H1 (cell line): ENCODE measurements around the gene COLEC12. TPM values are rescaled to one million over a fixed set of nuclear protein-coding genes. Genes with fewer than 3 reads are reported as not detected.

ENCODE experiments used
- CTCF ChIA-PET: fragments of 300-600 bp; sonication (Branson Sonifier 250); formaldehyde crosslinking; loops from one replicate; lab custom pipeline; 2021; ENCODE audit not compliant: partially characterized antibody; lab: Charles Lee
- POLR2A ChIA-PET: fragments of 300-600 bp; sonication (Branson Sonifier 250); formaldehyde crosslinking; loops from one replicate; lab custom pipeline; 2021; ENCODE audit warnings: inconsistent platforms; ENCODE audit not compliant: partially characterized antibody; lab: Charles Lee
- DNase-seq, 2 experiments: peaks; one replicate each; pipeline versions ENCODE4 v3.0.0 to v3.0.0-alpha.2; 2010 to 2022; ENCODE audit warnings: low spot score in 2 of 2, low read depth in 1 of 2, mixed read lengths in 1 of 2
- FAIRE-seq: peaks from 2 replicates; lab custom pipeline; 2011; peaks lifted over from hg19 to GRCh38; lab: Jason Lieb, UNC
- H2AFZ ChIP-seq: 2 replicates; pipeline ENCODE4 v1.8.1; 2012; ENCODE audit warnings: low read length, inconsistent platforms
- H2AK5ac ChIP-seq: 2 replicates; pipeline ENCODE4 v1.6.1; 2013; ENCODE audit warnings: low read depth, low read length
- H2BK120ac ChIP-seq: replicated peaks from 2 replicates; pipeline ENCODE3; 2013; ENCODE audit warnings: low read depth, low read length, inconsistent platforms
- H2BK12ac ChIP-seq: 2 replicates; pipeline ENCODE4 v1.6.1; 2013; ENCODE audit warnings: low read depth, low read length
- H2BK15ac ChIP-seq: 2 replicates; pipeline ENCODE4 v1.6.1; 2013; ENCODE audit warnings: low read length
- H2BK20ac ChIP-seq: 2 replicates; pipeline ENCODE4 v1.6.1; 2013; ENCODE audit warnings: low read length
- H2BK5ac ChIP-seq: 2 replicates; pipeline ENCODE4 v1.6.1; 2013; ENCODE audit warnings: low read depth, low read length
- H3K14ac ChIP-seq: 2 replicates; pipeline ENCODE4 v1.6.1; 2013; ENCODE audit warnings: inconsistent platforms; ENCODE audit not compliant: insufficient read length
- H3K18ac ChIP-seq: 2 replicates; pipeline ENCODE4 v1.6.1; 2013; ENCODE audit warnings: low read length; ENCODE audit errors: extremely low read depth
- H3K23ac ChIP-seq: 2 replicates; pipeline ENCODE4 v1.6.1; 2013; ENCODE audit warnings: inconsistent platforms; ENCODE audit not compliant: insufficient read length
- H3K23me2 ChIP-seq: 2 replicates; pipeline ENCODE4 v1.6.1; 2013; ENCODE audit warnings: low read depth, low read length
- H3K27ac ChIP-seq: 2 replicates; pipeline ENCODE4 v1.6.1; 2011; ENCODE audit warnings: low read depth, low read length, inconsistent platforms
- H3K27me3 ChIP-seq, 4 experiments: replicated peaks in 1 of 4; 1 replicate in 1 of 4; 2 replicates in 3 of 4; pipeline versions ENCODE4 v1.6.1 to v1.8.1; 2011 to 2013; ENCODE audit warnings: low read length in 3 of 4, mild to moderate bottlenecking in 3 of 4, inconsistent platforms in 2 of 4, mixed read lengths in 2 of 4, moderate library complexity in 1 of 4; ENCODE audit not compliant: control insufficient read depth in 3 of 4, insufficient read depth in 3 of 4; ENCODE audit errors: extremely low read depth in 1 of 4
- H3K36me3 ChIP-seq, 4 experiments: 2 replicates each; pipeline versions ENCODE4 v1.6.1 to v1.8.1; 2011 to 2013; ENCODE audit warnings: mild to moderate bottlenecking in 4 of 4, low read length in 3 of 4, moderate library complexity in 2 of 4, control low read depth in 1 of 4, inconsistent platforms in 1 of 4; ENCODE audit not compliant: insufficient read depth in 4 of 4, control insufficient read depth in 2 of 4
- H3K4ac ChIP-seq: replicated peaks from 2 replicates; pipeline ENCODE3; 2013; ENCODE audit warnings: low read length, low read depth, mixed read lengths, inconsistent platforms; ENCODE audit not compliant: insufficient read length
- H3K4me1 ChIP-seq, 4 experiments: replicated peaks in 1 of 4; 1 replicate in 1 of 4; 2 replicates in 3 of 4; pipeline versions ENCODE4 v1.6.1 to v1.8.1; 2011 to 2013; ENCODE audit warnings: low read length in 3 of 4, inconsistent platforms in 2 of 4, mixed read lengths in 1 of 4; ENCODE audit not compliant: insufficient read depth in 4 of 4, control insufficient read depth in 3 of 4
- H3K4me2 ChIP-seq, 2 experiments: 2 replicates each; pipeline versions ENCODE4 v1.6.1 to v1.8.1; 2011 to 2013; ENCODE audit warnings: low read depth in 2 of 2, low read length in 2 of 2, control low read depth in 1 of 2, inconsistent platforms in 1 of 2, mild to moderate bottlenecking in 1 of 2; ENCODE audit not compliant: insufficient read depth in 1 of 2
- H3K4me3 ChIP-seq, 4 experiments: fragments of 200-600, 300-600 bp in 1 of 4; sonication (generic), shearing (Covaris generic), sonication (Bioruptor Twin) in 1 of 4; 2 replicates each; pipeline versions ENCODE4 v1.5.1 to v1.8.1; 2011 to 2016; ENCODE audit warnings: low read length in 4 of 4, low read depth in 3 of 4, control low read depth in 2 of 4, inconsistent platforms in 2 of 4, mild to moderate bottlenecking in 2 of 4, mixed read lengths in 1 of 4, moderate library complexity in 1 of 4; ENCODE audit not compliant: insufficient read depth in 2 of 4; ENCODE audit errors: extremely low read depth in 1 of 4
- H3K56ac ChIP-seq: replicated peaks from 2 replicates; pipeline ENCODE3; 2013; ENCODE audit warnings: low read depth, mild to moderate bottlenecking, mixed read lengths, low read length, inconsistent platforms; ENCODE audit not compliant: insufficient read length
- H3K79me1 ChIP-seq: 2 replicates; pipeline ENCODE4 v1.6.1; 2013; ENCODE audit warnings: low read depth, low read length, control low read depth
- H3K79me2 ChIP-seq, 2 experiments: 2 replicates each; pipeline versions ENCODE4 v1.6.1 to v1.8.1; 2012 to 2013; ENCODE audit warnings: low read length in 2 of 2, mild to moderate bottlenecking in 2 of 2, inconsistent platforms in 1 of 2; ENCODE audit not compliant: insufficient read depth in 2 of 2, control insufficient read depth in 1 of 2
- H3K9ac ChIP-seq, 4 experiments: replicated peaks in 1 of 4; 1 replicate in 1 of 4; 2 replicates in 3 of 4; pipeline versions ENCODE4 v1.6.1 to v1.8.1; 2011 to 2013; ENCODE audit warnings: low read depth in 3 of 4, low read length in 3 of 4, control low read depth in 2 of 4, mild to moderate bottlenecking in 2 of 4, moderate library complexity in 2 of 4, inconsistent platforms in 1 of 4; ENCODE audit errors: extremely low read depth in 1 of 4
- H3K9me3 ChIP-seq, 2 experiments: 2 replicates each; pipeline versions ENCODE4 v1.6.1 to v1.8.1; 2012 to 2013; ENCODE audit warnings: mild to moderate bottlenecking in 2 of 2, moderate library complexity in 2 of 2, control low read depth in 1 of 2, inconsistent platforms in 1 of 2, low read depth in 1 of 2, low read length in 1 of 2, mixed read lengths in 1 of 2; ENCODE audit not compliant: insufficient read depth in 2 of 2
- H4K20me1 ChIP-seq, 2 experiments: replicated peaks in 1 of 2; 2 replicates each; pipeline versions ENCODE3 to v1.8.1; 2011 to 2013; ENCODE audit warnings: inconsistent platforms in 2 of 2, low read length in 2 of 2, mild to moderate bottlenecking in 1 of 2; ENCODE audit not compliant: insufficient read depth in 2 of 2, control insufficient read depth in 1 of 2
- H4K5ac ChIP-seq: 2 replicates; pipeline ENCODE4 v1.6.1; 2013; ENCODE audit warnings: low read length, low read depth, mixed read lengths, inconsistent platforms; ENCODE audit not compliant: insufficient read length
- H4K8ac ChIP-seq: 2 replicates; pipeline ENCODE4 v1.8.0; 2013; ENCODE audit warnings: mild to moderate bottlenecking, moderate library complexity, low read length, inconsistent platforms; ENCODE audit not compliant: insufficient read depth; ENCODE audit errors: extremely low read depth
- H4K91ac ChIP-seq: replicated peaks from 2 replicates; pipeline ENCODE3; 2013; ENCODE audit warnings: low read length, mixed read lengths, inconsistent platforms; ENCODE audit not compliant: insufficient read length
- ASH2L ChIP-seq: fragments of 200-600, 300-600 bp; sonication (generic); IDR thresholded peaks from one replicate; pipeline ENCODE4 v1.7.1; 2017; ENCODE audit warnings: low read length
- BRCA1 ChIP-seq: IDR thresholded peaks from 2 replicates; pipeline ENCODE4 v1.6.1; 2012; ENCODE audit warnings: low read depth, low read length, improper control_type of control experiment
- CBX5 ChIP-seq: fragments of 300-800, 300-1000 bp; sonication (generic); IDR thresholded peaks from 2 replicates; pipeline ENCODE4 v1.7.1; 2016; ENCODE audit warnings: antibody characterized with exemption, low read length, low read depth
- CBX8 ChIP-seq: fragments of 300-800, 300-1000 bp; sonication (generic); IDR thresholded peaks from 2 replicates; pipeline ENCODE4 v1.7.1; 2016; ENCODE audit warnings: low read depth, low read length, borderline replicate concordance
- CHD1 ChIP-seq: IDR thresholded peaks from 2 replicates; pipeline ENCODE4 v1.6.1; 2012; ENCODE audit warnings: low read depth, low read length, improper control_type of control experiment
- CTBP2 ChIP-seq: IDR thresholded peaks from 2 replicates; pipeline ENCODE4 v1.7.0; 2011; ENCODE audit warnings: borderline replicate concordance, mild to moderate bottlenecking, moderate library complexity, mixed read lengths, low read length; ENCODE audit not compliant: insufficient read depth, insufficient read length
- EGR1 ChIP-seq: IDR thresholded peaks from 2 replicates; pipeline ENCODE4 v1.6.1; 2011; ENCODE audit warnings: low read depth, low read length, borderline replicate concordance
- HDAC2 ChIP-seq, 2 experiments: fragments of 300-600 bp in 1 of 2; sonication (generic) in 1 of 2; IDR thresholded peaks; 2 replicates each; pipeline ENCODE4 v1.6.1; 2011 to 2012; ENCODE audit warnings: low read depth in 2 of 2, low read length in 2 of 2, mild to moderate bottlenecking in 2 of 2, moderate library complexity in 2 of 2, borderline replicate concordance in 1 of 2, inconsistent platforms in 1 of 2
- RFX5 ChIP-seq: IDR thresholded peaks from 2 replicates; pipeline ENCODE4 v1.6.1; 2011; ENCODE audit warnings: low read depth, low read length, improper control_type of control experiment, borderline replicate concordance
- SP1 ChIP-seq: IDR thresholded peaks from 2 replicates; pipeline ENCODE4 v1.6.1; 2011; ENCODE audit warnings: low read depth, low read length
- SP4 ChIP-seq: IDR thresholded peaks from 2 replicates; pipeline ENCODE4 v1.6.1; 2012; ENCODE audit warnings: low read length, inconsistent platforms
- TBP ChIP-seq: IDR thresholded peaks from 2 replicates; pipeline ENCODE4 v1.6.1; 2011; ENCODE audit warnings: low read depth, low read length, improper control_type of control experiment
- TCF12 ChIP-seq: IDR thresholded peaks from 2 replicates; pipeline ENCODE4 v1.6.1; 2011; ENCODE audit warnings: low read depth, mild to moderate bottlenecking, low read length
- WGBS, 2 experiments: shearing (Covaris generic) in 1 of 2; methylation state at CpG; one replicate each; pipeline versions ENCODE4 v1.1.6 to v1.1.7; 2013 to 2015; ENCODE audit warnings: low lambda C conversion rate in 2 of 2, mixed read lengths in 2 of 2, inconsistent platforms in 1 of 2, low coverage in 1 of 2, missing lambda C conversion rate in 1 of 2; ENCODE audit not compliant: insufficient replicate concordance in 2 of 2, insufficient coverage in 1 of 2, insufficient read length in 1 of 2; ENCODE audit errors: extremely low coverage in 1 of 2, missing lambda C conversion rate in 1 of 2; 5-methylcytosine and 5-hydroxymethylcytosine counted together
- polyA plus RNA-seq, 7 experiments: library from polyadenylated mRNA; depleted of rRNA in 3 of 7; stranded (reverse) in 5 of 7; unstranded in 2 of 7; fragments of >200 nt in 5 of 7; fragments of 200-250 nt in 2 of 7; gene quantifications; 1 replicate in 5 of 7; 2 replicates in 1 of 7; 4 replicates in 1 of 7; pipeline versions ENCODE4 v1.2.1 to v1.2.3, GENCODE V29; 2011 to 2013; ENCODE audit warnings: missing spikeins in 2 of 7, mixed read lengths in 2 of 7
- total RNA-seq: library from RNA; stranded (reverse); fragmentation: NEBNext Ultra II Directional; extraction: Animal tissue kit (Norgen Biotek cat#: 25700); gene quantifications from 2 replicates; pipeline ENCODE4 v1.2.1, GENCODE V29; 2021
- TF ChIP-seq, protein P1 (sequence below): IDR thresholded peaks from 2 replicates; pipeline ENCODE4 v1.6.1; 2012; ENCODE audit warnings: inconsistent platforms

The COLEC12 gene
- total and polyA plus RNA-seq, 2 of the 8 experiments (the other 6 are each of a cell fraction or from before 2014, with no cell fraction given), result 0.44 to 2.3 TPM

GRCh38 chr18:543447-544078 is 43.1 kb upstream of the COLEC12 start:
- Histone ChIP-seq H3K14ac (no peak overlapping the region), H3K4me3 (no peak overlapping the region), H2BK120ac (no peak overlapping the region), H3K4ac (no peak overlapping the region), H3K79me1 (no peaks in the 10 kb centered on the region), H3K4me2 (no peak overlapping the region), H2BK12ac (no peak overlapping the region), H2AFZ (no peak overlapping the region), H3K27me3 (no peaks in the 10 kb centered on the region), H3K9me3 (no peaks in the 10 kb centered on the region), H3K23me2 (no peaks in the 10 kb centered on the region), H4K5ac (no peak overlapping the region), H2BK5ac (no peak overlapping the region), H2BK20ac (no peak overlapping the region), H4K8ac (no peak overlapping the region), H3K4me1 (no peaks in the 10 kb centered on the region), H3K23ac (no peak overlapping the region), H3K56ac (no peak overlapping the region), H3K9ac (no peak overlapping the region), H2BK15ac (no peak overlapping the region), H4K91ac (no peak overlapping the region), H3K27ac (no peak overlapping the region), H3K18ac (no peak overlapping the region), H4K20me1 (no peaks in the 10 kb centered on the region), H2AK5ac (no peak overlapping the region), H3K79me2 (no peaks in the 10 kb centered on the region), H3K36me3 (no peaks in the 10 kb centered on the region)
- ChIA-PET POLR2A (no interaction called here), CTCF (interaction anchor here (0.6 to 1.8 kb wide), 4 partner anchors 13 to 253 kb away, joined by 3 to 4 read pairs (median 3); no protein-coding TSS in a partner anchor)
- no peak for DNase-seq
- 87% methylated on average over 4 of the region's 4 CpGs; no CpG with 5 or more reads in 1 of the 2 experiments for WGBS, 2 experiments
- FAIRE-seq, result no peak
- TF ChIP-seq ASH2L, result no peak
- TF ChIP-seq BRCA1, result no peak
- TF ChIP-seq SP4, result no peak
- TF ChIP-seq TBP, result no peak
- TF ChIP-seq, protein P1, sequence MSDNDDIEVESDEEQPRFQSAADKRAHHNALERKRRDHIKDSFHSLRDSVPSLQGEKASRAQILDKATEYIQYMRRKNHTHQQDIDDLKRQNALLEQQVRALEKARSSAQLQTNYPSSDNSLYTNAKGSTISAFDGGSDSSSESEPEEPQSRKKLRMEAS, result no peak
- no peak for TF ChIP-seq CTBP2
- TF ChIP-seq CHD1, result no peak
- TF ChIP-seq SP1, result no peak
- TF ChIP-seq EGR1, result no peak
- TF ChIP-seq TCF12, result no peak
- no peak for TF ChIP-seq HDAC2 (IDR thresholded peaks at IDR 0.05; ENCODE audit: borderline replicate concordance in 1 of 2, low read depth in 2 of 2, low read length in 2 of 2)
- no peak for TF ChIP-seq CBX5
- no peak for TF ChIP-seq CBX8
- TF ChIP-seq RFX5, result no peak
